ENCODE results near the gene C7.

Gene C7

GRCh38 chr5:40915341-40915926 is 6.1 kb downstream of the C7 start:
- WGBS (ENCODE audit: insufficient coverage, insufficient read length), result no CpG with 5 or more reads among the region's 3 CpGs
- no peaks in the 10 kb centered on the region for H3K9me3 ChIP-seq (ENCODE audit: control insufficient read depth, insufficient read depth, low read length)
- H3K27ac ChIP-seq (ENCODE audit: low read length), result no peak overlapping the region
- no peaks in the 10 kb centered on the region for H3K27me3 ChIP-seq (ENCODE audit: control insufficient read depth, insufficient read depth, low read length)
- no peak for DNase-seq (ENCODE audit: low read depth, low spot score)
- no peak overlapping the region for H3K4me3 ChIP-seq (ENCODE audit: low read length)
- no peaks in the 10 kb centered on the region for H3K36me3 ChIP-seq (ENCODE audit: control insufficient read depth, insufficient read depth, low read length)
- H3K4me1 ChIP-seq (ENCODE audit: control insufficient read depth, insufficient read depth, low read length), result no peaks in the 10 kb centered on the region

- Histone ChIP-seq H3K27me3 (ENCODE audit: control insufficient read depth, insufficient read depth, low read length) (no peaks in the 10 kb centered on the region), H3K36me3 (ENCODE audit: control insufficient read depth, insufficient read depth, low read length) (no peaks in the 10 kb centered on the region), H3K4me3 (ENCODE audit: low read length) (no peak overlapping the region), H3K9me3 (ENCODE audit: control insufficient read depth, insufficient read depth, low read length) (no peaks in the 10 kb centered on the region), H3K4me1 (ENCODE audit: control insufficient read depth, insufficient read depth, low read length) (no peaks in the 10 kb centered on the region), H3K27ac (ENCODE audit: low read length) (no peak overlapping the region)
- no peak for DNase-seq (ENCODE audit: low read depth, low spot score)
- WGBS (ENCODE audit: insufficient coverage, insufficient read length), result no CpG with 5 or more reads among the region's 4 CpGs
These were observed 6.9 kb downstream of the C7 start for GRCh38 chr5:40916226-40916625.

GRCh38 chr5:40928886-40929448 is 19.7 kb downstream of the C7 start:
- Histone ChIP-seq H3K4me3 (ENCODE audit: low read length) (no peak overlapping the region), H3K4me1 (ENCODE audit: control insufficient read depth, insufficient read depth, low read length) (0 out of 2 replicates have a peak, but pooled peaks cover 1% of the 10 kb centered on the region), H3K9me3 (ENCODE audit: control insufficient read depth, insufficient read depth, low read length) (peaks cover 1% of the 10 kb centered on the region; the same call in 1 of the 2 replicates), H3K36me3 (ENCODE audit: control insufficient read depth, insufficient read depth, low read length) (no peaks in the 10 kb centered on the region), H3K27me3 (ENCODE audit: control insufficient read depth, insufficient read depth, low read length) (no peaks in the 10 kb centered on the region), H3K27ac (ENCODE audit: low read length) (no peak overlapping the region)
- no CpG with 5 or more reads among the region's 2 CpGs for WGBS (ENCODE audit: insufficient coverage, insufficient read length)
- DNase-seq (ENCODE audit: low read depth, low spot score), result no peak

GRCh38 chr5:40932766-40933165 is 23.5 kb downstream of the C7 start:
- Histone ChIP-seq H3K27me3 (ENCODE audit: control insufficient read depth, insufficient read depth, low read length) (no peaks in the 10 kb centered on the region), H3K27ac (ENCODE audit: low read length) (no peak overlapping the region), H3K4me1 (ENCODE audit: control insufficient read depth, insufficient read depth, low read length) (peaks cover 3% of the 10 kb centered on the region; the same call in 1 of the 2 replicates), H3K9me3 (ENCODE audit: control insufficient read depth, insufficient read depth, low read length) (no peaks in the 10 kb centered on the region), H3K36me3 (ENCODE audit: control insufficient read depth, insufficient read depth, low read length) (no peaks in the 10 kb centered on the region), H3K4me3 (ENCODE audit: low read length) (no peak overlapping the region)
- DNase-seq (ENCODE audit: low read depth, low spot score), result no peak
- no CpG with 5 or more reads among the region's 2 CpGs for WGBS (ENCODE audit: insufficient coverage, insufficient read length)

GRCh38 chr5:40937075-40937474 is 27.8 kb downstream of the C7 start:
- no peaks in the 10 kb centered on the region for H3K27me3 ChIP-seq (ENCODE audit: control insufficient read depth, insufficient read depth, low read length)
- peaks cover 3% of the 10 kb centered on the region; the same call in 1 of the 2 replicates for H3K4me1 ChIP-seq (ENCODE audit: control insufficient read depth, insufficient read depth, low read length)
- no peaks in the 10 kb centered on the region for H3K36me3 ChIP-seq (ENCODE audit: control insufficient read depth, insufficient read depth, low read length)
- no peak overlapping the region for H3K4me3 ChIP-seq (ENCODE audit: low read length)
- H3K27ac ChIP-seq (ENCODE audit: low read length), result no peak overlapping the region
- no peaks in the 10 kb centered on the region for H3K9me3 ChIP-seq (ENCODE audit: control insufficient read depth, insufficient read depth, low read length)
- no peak for DNase-seq (ENCODE audit: low read depth, low spot score)
- no CpG with 5 or more reads among the region's 1 CpG for WGBS (ENCODE audit: insufficient coverage, insufficient read length)

GRCh38 chr5:40939753-40940152 is 30.5 kb downstream of the C7 start:
- Histone ChIP-seq H3K27ac (ENCODE audit: low read length) (no peak overlapping the region), H3K36me3 (ENCODE audit: control insufficient read depth, insufficient read depth, low read length) (no peaks in the 10 kb centered on the region), H3K4me1 (ENCODE audit: control insufficient read depth, insufficient read depth, low read length) (no peaks in the 10 kb centered on the region), H3K9me3 (ENCODE audit: control insufficient read depth, insufficient read depth, low read length) (no peaks in the 10 kb centered on the region), H3K27me3 (ENCODE audit: control insufficient read depth, insufficient read depth, low read length) (no peaks in the 10 kb centered on the region), H3K4me3 (ENCODE audit: low read length) (no peak overlapping the region)
- DNase-seq (ENCODE audit: low read depth, low spot score), result no peak
- WGBS (ENCODE audit: insufficient coverage, insufficient read length), result no CpG with 5 or more reads among the region's 6 CpGs

GRCh38 chr5:40945111-40945510 is 35.8 kb downstream of the C7 start:
- DNase-seq (ENCODE audit: low read depth, low spot score), result no peak

GRCh38 chr5:40955313-40955712 is 46.0 kb downstream of the C7 start:
- H3K9me3 ChIP-seq (ENCODE audit: control insufficient read depth, insufficient read depth, low read length), result no peaks in the 10 kb centered on the region
- no CpG with 5 or more reads among the region's 5 CpGs for WGBS (ENCODE audit: insufficient coverage, insufficient read length)
- DNase-seq (ENCODE audit: low read depth, low spot score), result no peak
- H3K27ac ChIP-seq (ENCODE audit: low read length), result no peak overlapping the region
- no peaks in the 10 kb centered on the region for H3K36me3 ChIP-seq (ENCODE audit: control insufficient read depth, insufficient read depth, low read length)
- H3K4me1 ChIP-seq (ENCODE audit: control insufficient read depth, insufficient read depth, low read length), result no peaks in the 10 kb centered on the region
- no peak overlapping the region for H3K4me3 ChIP-seq (ENCODE audit: low read length)
- no peaks in the 10 kb centered on the region for H3K27me3 ChIP-seq (ENCODE audit: control insufficient read depth, insufficient read depth, low read length)

More at GRCh38 chr5:40945111-40945510, 35.8 kb downstream of the C7 start:
- H3K36me3 ChIP-seq (ENCODE audit: control insufficient read depth, insufficient read depth, low read length), result no peaks in the 10 kb centered on the region
- H3K27ac ChIP-seq (ENCODE audit: low read length), result no peak overlapping the region
- no peaks in the 10 kb centered on the region for H3K4me1 ChIP-seq (ENCODE audit: control insufficient read depth, insufficient read depth, low read length)
- no peaks in the 10 kb centered on the region for H3K27me3 ChIP-seq (ENCODE audit: control insufficient read depth, insufficient read depth, low read length)
- H3K9me3 ChIP-seq (ENCODE audit: control insufficient read depth, insufficient read depth, low read length), result no peaks in the 10 kb centered on the region
- H3K4me3 ChIP-seq (ENCODE audit: low read length), result no peak overlapping the region
- no CpG with 5 or more reads among the region's 5 CpGs for WGBS (ENCODE audit: insufficient coverage, insufficient read length)

- Histone ChIP-seq H3K27me3 (ENCODE audit: control insufficient read depth, insufficient read depth, low read length) (no peaks in the 10 kb centered on the region), H3K4me1 (ENCODE audit: control insufficient read depth, insufficient read depth, low read length) (no peaks in the 10 kb centered on the region), H3K36me3 (ENCODE audit: control insufficient read depth, insufficient read depth, low read length) (no peaks in the 10 kb centered on the region), H3K9me3 (ENCODE audit: control insufficient read depth, insufficient read depth, low read length) (no peaks in the 10 kb centered on the region), H3K4me3 (ENCODE audit: low read length) (no peak overlapping the region), H3K27ac (ENCODE audit: low read length) (no peak overlapping the region)
- no CpG with 5 or more reads among the region's 3 CpGs for WGBS (ENCODE audit: insufficient coverage, insufficient read length)
- DNase-seq (ENCODE audit: low read depth, low spot score), result no peak
These were observed 47.8 kb downstream of the C7 start for GRCh38 chr5:40957048-40957447.

- H3K4me1 ChIP-seq (ENCODE audit: control insufficient read depth, insufficient read depth, low read length), result no peaks in the 10 kb centered on the region
- H3K36me3 ChIP-seq (ENCODE audit: control insufficient read depth, insufficient read depth, low read length), result no peaks in the 10 kb centered on the region
- H3K4me3 ChIP-seq (ENCODE audit: low read length), result no peak overlapping the region
- no CpG with 5 or more reads among the region's 5 CpGs for WGBS (ENCODE audit: insufficient coverage, insufficient read length)
- H3K9me3 ChIP-seq (ENCODE audit: control insufficient read depth, insufficient read depth, low read length), result no peaks in the 10 kb centered on the region
- no peaks in the 10 kb centered on the region for H3K27me3 ChIP-seq (ENCODE audit: control insufficient read depth, insufficient read depth, low read length)
- H3K27ac ChIP-seq (ENCODE audit: low read length), result no peak overlapping the region
- DNase-seq (ENCODE audit: low read depth, low spot score), result no peak
These were observed 49.5 kb downstream of the C7 start for GRCh38 chr5:40958811-40959210.

- WGBS (ENCODE audit: insufficient coverage, insufficient read length), result 100% methylated on average over 1 of the region's 1 CpG
- H3K27me3 ChIP-seq (ENCODE audit: control insufficient read depth, insufficient read depth, low read length), result no peaks in the 10 kb centered on the region
These were observed 50.7 kb downstream of the C7 start for GRCh38 chr5:40960037-40960436.

More at GRCh38 chr5:40960037-40960436, 50.7 kb downstream of the C7 start:
- H3K4me1 ChIP-seq (ENCODE audit: control insufficient read depth, insufficient read depth, low read length), result no peaks in the 10 kb centered on the region
- H3K27ac ChIP-seq (ENCODE audit: low read length), result no peak overlapping the region
- H3K9me3 ChIP-seq (ENCODE audit: control insufficient read depth, insufficient read depth, low read length), result no peaks in the 10 kb centered on the region
- H3K4me3 ChIP-seq (ENCODE audit: low read length), result no peak overlapping the region
- no peak for DNase-seq (ENCODE audit: low read depth, low spot score)
- H3K36me3 ChIP-seq (ENCODE audit: control insufficient read depth, insufficient read depth, low read length), result no peaks in the 10 kb centered on the region

Measured in iPS DF 6.9 (cell line).